Measurements from ENCODE around the gene EXOC1.

The EXOC1 gene

GRCh38 chr4:55951191-55951922 lies 97.9 kb downstream of the EXOC1 start:
- DNase-seq (ENCODE audit: extremely low read depth, insufficient read length): no peak
- peaks cover 1% of the 10 kb centered on the region; the same call in 1 of the 2 replicates for H3K36me3 ChIP-seq (ENCODE audit: control insufficient read depth, insufficient read depth, low read length)
- H3K27me3 ChIP-seq (replicated peaks; ENCODE audit: control insufficient read depth, insufficient read depth, low read length): no peaks in the 10 kb centered on the region
- no peak overlapping the region for H3K4me3 ChIP-seq (replicated peaks; ENCODE audit: low read depth, low read length)
- TF ChIP-seq, protein P1, sequence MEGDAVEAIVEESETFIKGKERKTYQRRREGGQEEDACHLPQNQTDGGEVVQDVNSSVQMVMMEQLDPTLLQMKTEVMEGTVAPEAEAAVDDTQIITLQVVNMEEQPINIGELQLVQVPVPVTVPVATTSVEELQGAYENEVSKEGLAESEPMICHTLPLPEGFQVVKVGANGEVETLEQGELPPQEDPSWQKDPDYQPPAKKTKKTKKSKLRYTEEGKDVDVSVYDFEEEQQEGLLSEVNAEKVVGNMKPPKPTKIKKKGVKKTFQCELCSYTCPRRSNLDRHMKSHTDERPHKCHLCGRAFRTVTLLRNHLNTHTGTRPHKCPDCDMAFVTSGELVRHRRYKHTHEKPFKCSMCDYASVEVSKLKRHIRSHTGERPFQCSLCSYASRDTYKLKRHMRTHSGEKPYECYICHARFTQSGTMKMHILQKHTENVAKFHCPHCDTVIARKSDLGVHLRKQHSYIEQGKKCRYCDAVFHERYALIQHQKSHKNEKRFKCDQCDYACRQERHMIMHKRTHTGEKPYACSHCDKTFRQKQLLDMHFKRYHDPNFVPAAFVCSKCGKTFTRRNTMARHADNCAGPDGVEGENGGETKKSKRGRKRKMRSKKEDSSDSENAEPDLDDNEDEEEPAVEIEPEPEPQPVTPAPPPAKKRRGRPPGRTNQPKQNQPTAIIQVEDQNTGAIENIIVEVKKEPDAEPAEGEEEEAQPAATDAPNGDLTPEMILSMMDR (IDR thresholded peaks at IDR 0.05; ENCODE audit: insufficient read depth, low read length, poor library complexity, severe bottlenecking): no peak

Data from GM06990 (cell line).